Activated T-cell treated with anti-CD3 and anti-CD28 coated beads, Interleukin-2, amount 50 U/mL, for 4 hours (primary cell): ENCODE data around the gene ACER3. TPM values are rescaled to one million over a fixed set of nuclear protein-coding genes. Genes with fewer than 3 reads are reported as not detected.
A peak's percentile ranks its signal among the peaks of the same experiment; 100 is the strongest.
"Not testable (repeated sequence)": the region's sequence is repeated elsewhere in the genome, so short reads cannot be mapped to it uniquely, and the experiment has no call there.

ENCODE experiments used
- ATAC-seq, 2 donors: fragments of 200-7000 bp; cut with Tn5 transposase; one replicate each; pipeline ENCODE4 v1.10.0; 2021
- DNase-seq: peaks from one replicate; pipeline ENCODE4 v3.0.0-alpha.2; 2020
- H3K27me3 Mint-ChIP-seq: one replicate; pipeline ENCODE4 v1.8.0; 2021; ENCODE audit warnings: low read depth, mixed read lengths
- H3K36me3 Mint-ChIP-seq: one replicate; pipeline ENCODE4 v1.8.0; 2022; ENCODE audit warnings: mixed read lengths; ENCODE audit not compliant: insufficient read depth
- H3K4me1 Mint-ChIP-seq: one replicate; pipeline ENCODE4 v1.8.0; 2021; ENCODE audit warnings: low read depth, mixed read lengths
- H3K4me3 Mint-ChIP-seq: one replicate; pipeline ENCODE4 v1.8.0; 2021; ENCODE audit warnings: mild to moderate bottlenecking, moderate library complexity, mixed read lengths
- H3K9me3 Mint-ChIP-seq: one replicate; pipeline ENCODE4 v1.8.0; 2021; ENCODE audit warnings: mixed read lengths
- total RNA-seq, 3 donors: library from RNA; stranded (reverse); gene quantifications; one replicate each; pipeline ENCODE4 v1.2.1, GENCODE V29; 2021

Gene ACER3
- total RNA-seq, 3 donors from 2014 or later = 7.8 to 10.3 (median 10.2) TPM

GRCh38 chr11:76872959-76873827, 12.5 kb downstream of the ACER3 start:
- Mint-ChIP-seq H3K27me3 (no peaks in the 10 kb centered on the region), H3K9me3 (no peaks in the 10 kb centered on the region), H3K36me3 (peaks cover 6% of the 10 kb centered on the region), H3K4me1 (no peaks in the 10 kb centered on the region), H3K4me3 (no peak overlapping the region)
- ATAC-seq (no peak), DNase-seq (no peak)

DNA sequence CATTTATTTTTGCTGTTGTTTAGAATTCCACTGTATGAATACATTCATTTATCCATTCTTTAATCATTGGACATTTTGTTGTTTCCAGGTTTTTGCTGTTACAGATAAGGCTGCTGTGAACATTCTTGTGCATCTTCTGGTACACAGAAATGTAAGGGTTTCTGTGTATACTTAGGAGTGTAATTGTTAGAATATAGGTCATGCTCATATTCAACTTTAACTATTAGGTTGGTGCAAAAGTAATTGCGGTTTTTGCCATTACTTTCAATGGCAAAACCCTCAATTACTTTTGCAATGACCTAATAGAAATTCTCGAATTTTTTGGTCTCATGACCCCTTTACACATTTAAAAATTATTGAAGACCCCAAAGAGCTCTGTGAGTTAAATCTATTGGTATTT, 17.3 kb downstream of the ACER3 start:
- no peaks in the 10 kb centered on the region for H3K4me1 Mint-ChIP-seq
- no peak overlapping the region for H3K4me3 Mint-ChIP-seq
- no peaks in the 10 kb centered on the region for H3K27me3 Mint-ChIP-seq
- H3K36me3 Mint-ChIP-seq = peaks cover 6% of the 10 kb centered on the region
- ATAC-seq (no peak), DNase-seq (no peak)
- no peaks in the 10 kb centered on the region for H3K9me3 Mint-ChIP-seq

DNA sequence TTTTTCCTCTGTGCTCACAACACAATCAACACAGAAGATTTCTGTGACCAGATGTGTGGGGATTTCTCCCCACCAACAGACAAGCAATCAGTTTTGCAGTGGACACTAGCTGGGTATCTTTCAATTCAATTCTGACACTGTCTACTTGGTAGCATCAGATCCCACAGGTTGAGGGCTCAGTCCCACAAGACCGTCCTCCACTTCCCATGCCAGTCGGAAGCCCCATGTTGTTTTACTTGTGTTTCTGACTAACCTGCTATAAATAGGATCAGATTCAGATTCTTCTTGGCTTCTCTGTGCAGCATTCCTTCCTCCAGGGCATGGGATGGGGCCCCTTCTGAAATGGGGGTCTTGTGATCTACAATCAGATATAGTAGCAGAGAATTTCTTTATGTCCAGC, 19.6 kb downstream of the ACER3 start:
- no peak overlapping the region for H3K4me3 Mint-ChIP-seq

DNA sequence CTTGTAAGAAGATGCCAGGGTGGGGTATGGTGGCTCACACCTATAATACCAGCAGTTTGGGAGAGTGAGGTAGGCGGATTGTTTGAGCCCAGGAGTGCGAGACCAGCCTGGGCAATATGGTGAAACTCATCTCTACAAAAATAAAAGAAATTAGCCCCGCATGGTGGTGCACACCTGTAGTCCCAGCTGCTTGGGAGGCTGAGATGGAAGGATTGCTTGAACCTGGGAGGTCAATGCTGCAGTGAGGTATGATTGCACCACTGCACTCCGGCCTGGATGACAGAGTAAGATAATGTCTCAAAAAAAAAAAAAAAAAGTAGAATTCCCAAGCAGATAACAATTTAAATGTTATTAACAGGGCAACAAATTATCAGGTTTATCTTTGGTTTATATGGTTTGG, 20.2 kb downstream of the ACER3 start:
- no peaks in the 10 kb centered on the region for H3K27me3 Mint-ChIP-seq
- H3K36me3 Mint-ChIP-seq = peaks cover 6% of the 10 kb centered on the region
- H3K4me1 Mint-ChIP-seq = peaks cover 6% of the 10 kb centered on the region
- no peaks in the 10 kb centered on the region for H3K9me3 Mint-ChIP-seq
- no peak for DNase-seq
- no peak for ATAC-seq
- H3K4me3 Mint-ChIP-seq = no peak overlapping the region

More for the DNA sequence above, 19.6 kb downstream of the ACER3 start:
- DNase-seq (no peak), ATAC-seq (no peak)
- Mint-ChIP-seq H3K36me3 (peaks cover 6% of the 10 kb centered on the region), H3K4me1 (peaks cover 4% of the 10 kb centered on the region), H3K9me3 (no peaks in the 10 kb centered on the region), H3K27me3 (no peaks in the 10 kb centered on the region)

DNA sequence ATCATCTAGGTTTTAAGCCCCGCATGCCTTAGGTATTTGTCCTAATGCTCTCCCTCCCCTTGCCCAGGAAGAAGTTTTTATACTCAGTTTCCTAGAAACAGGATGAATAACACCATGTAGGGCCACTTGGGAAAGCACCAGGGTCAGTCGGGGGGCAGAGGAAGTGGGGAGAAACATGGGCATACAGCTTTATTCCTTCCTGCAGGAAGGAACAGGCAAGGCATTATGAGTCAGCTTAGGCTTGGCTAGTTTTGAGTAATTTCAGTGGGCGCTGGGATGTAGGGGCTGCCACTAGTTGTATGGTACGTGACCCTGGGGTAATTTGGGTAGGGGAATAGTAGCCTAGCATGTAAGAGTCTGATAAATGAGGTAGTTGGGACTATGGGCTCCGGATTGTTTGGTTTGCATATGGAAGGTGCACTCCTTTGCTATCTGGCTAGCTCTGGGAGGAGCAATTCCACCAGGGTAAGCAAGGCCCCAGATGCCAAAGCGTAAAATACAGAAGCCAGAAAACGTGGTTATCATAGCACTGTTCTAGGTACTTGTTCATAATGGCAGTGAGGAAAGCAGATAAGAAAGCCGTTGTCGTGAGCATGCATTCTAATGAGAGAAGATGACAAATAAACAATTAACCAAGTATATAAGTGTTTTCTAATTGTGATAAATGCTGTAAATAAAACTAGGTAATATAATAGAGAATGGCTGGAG, 24.8 kb downstream of the ACER3 start:
- DNase-seq (no peak), ATAC-seq (peak in 1 of 2 donors; percentile 32)
- Mint-ChIP-seq H3K27me3 (no peaks in the 10 kb centered on the region), H3K36me3 (peaks cover 4% of the 10 kb centered on the region), H3K9me3 (no peaks in the 10 kb centered on the region), H3K4me1 (peaks cover 6% of the 10 kb centered on the region), H3K4me3 (no peak overlapping the region)

DNA sequence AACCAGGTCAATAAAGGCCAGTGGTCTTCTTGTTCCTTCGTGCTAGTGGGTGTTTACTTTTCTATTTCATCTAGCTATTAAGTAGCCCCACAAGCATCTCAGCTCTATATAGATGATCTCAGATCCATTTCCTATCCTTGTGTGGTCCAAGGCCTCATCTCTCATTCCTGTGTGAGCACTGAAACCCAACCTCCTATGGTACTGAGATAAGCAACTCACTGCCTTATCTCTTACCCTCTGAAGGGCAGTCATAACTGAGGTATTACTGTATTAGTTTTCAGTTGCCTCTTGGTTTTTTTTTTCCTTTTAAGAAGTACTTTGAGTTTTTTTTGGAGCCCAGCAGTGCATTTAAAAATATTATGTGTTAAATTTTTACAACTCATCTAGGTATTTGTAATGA, 28.3 kb downstream of the ACER3 start:
- no peaks in the 10 kb centered on the region for H3K27me3 Mint-ChIP-seq
- peaks cover 6% of the 10 kb centered on the region for H3K4me1 Mint-ChIP-seq
- peaks cover 2% of the 10 kb centered on the region for H3K36me3 Mint-ChIP-seq
- no peak overlapping the region for H3K4me3 Mint-ChIP-seq
- no peaks in the 10 kb centered on the region for H3K9me3 Mint-ChIP-seq
- no peak for DNase-seq
- ATAC-seq = no peak

DNA sequence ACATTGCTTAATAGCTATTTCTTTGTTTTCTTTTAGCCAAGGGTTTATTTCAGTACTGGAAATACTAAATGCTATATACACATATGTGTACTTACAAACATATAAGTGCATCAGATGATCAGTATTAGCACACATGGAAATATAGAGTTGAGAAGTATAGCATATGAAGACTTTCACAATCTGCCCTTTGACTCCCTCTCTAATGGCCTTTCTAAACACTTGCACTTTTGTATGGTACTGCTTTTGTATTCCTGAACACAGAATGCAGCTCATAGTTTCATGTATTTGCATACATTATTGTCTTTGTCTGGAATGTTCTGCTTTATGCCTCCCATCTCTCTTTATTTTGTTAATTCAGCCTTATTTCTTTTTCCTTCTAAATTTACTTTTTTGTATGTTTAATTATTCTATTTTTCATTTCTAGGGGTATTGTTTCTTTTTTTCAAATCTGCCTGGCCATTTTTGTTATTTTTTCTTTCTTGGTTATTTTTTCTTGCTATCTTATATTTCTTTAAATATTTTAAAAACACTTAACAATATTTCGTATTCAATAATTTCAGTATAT, 28.8 kb downstream of the ACER3 start:
- H3K4me3 Mint-ChIP-seq = no peak overlapping the region
- H3K9me3 Mint-ChIP-seq = no peaks in the 10 kb centered on the region
- peaks cover 6% of the 10 kb centered on the region for H3K4me1 Mint-ChIP-seq
- H3K27me3 Mint-ChIP-seq = no peaks in the 10 kb centered on the region
- DNase-seq (no peak), ATAC-seq (no peak)
- peaks cover 2% of the 10 kb centered on the region for H3K36me3 Mint-ChIP-seq

GRCh38 chr11:76890329-76890728, 29.6 kb downstream of the ACER3 start:
- DNase-seq (no peak), ATAC-seq (no peak)
- no peaks in the 10 kb centered on the region for H3K27me3 Mint-ChIP-seq
- H3K4me1 Mint-ChIP-seq = peaks cover 2% of the 10 kb centered on the region
- H3K4me3 Mint-ChIP-seq = no peak overlapping the region
- peaks cover 2% of the 10 kb centered on the region for H3K36me3 Mint-ChIP-seq
- H3K9me3 Mint-ChIP-seq = no peaks in the 10 kb centered on the region

DNA sequence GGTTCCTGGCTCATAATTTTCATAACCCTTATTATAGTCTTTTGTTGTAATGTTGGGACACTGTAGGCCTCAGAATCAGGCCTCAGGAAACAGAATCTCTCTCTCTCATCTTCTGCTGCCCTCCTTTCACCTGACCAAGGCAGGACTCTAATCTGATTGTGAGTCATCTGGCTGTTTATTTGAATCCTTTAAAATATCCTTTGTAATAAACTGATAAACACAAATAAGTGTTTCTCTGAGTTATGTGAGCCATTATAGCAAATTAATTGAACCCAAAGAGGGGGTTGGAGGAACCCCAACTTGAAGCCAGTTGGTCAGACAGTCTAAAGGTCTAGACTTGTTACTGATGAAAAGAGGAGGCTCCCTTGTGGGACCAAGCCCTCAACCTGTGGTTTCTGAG, 30.6 kb downstream of the ACER3 start:
- Mint-ChIP-seq H3K36me3 (no peaks in the 10 kb centered on the region), H3K27me3 (no peaks in the 10 kb centered on the region), H3K9me3 (no peaks in the 10 kb centered on the region), H3K4me1 (no peaks in the 10 kb centered on the region), H3K4me3 (no peak overlapping the region)
- ATAC-seq = no peak
- no peak for DNase-seq

DNA sequence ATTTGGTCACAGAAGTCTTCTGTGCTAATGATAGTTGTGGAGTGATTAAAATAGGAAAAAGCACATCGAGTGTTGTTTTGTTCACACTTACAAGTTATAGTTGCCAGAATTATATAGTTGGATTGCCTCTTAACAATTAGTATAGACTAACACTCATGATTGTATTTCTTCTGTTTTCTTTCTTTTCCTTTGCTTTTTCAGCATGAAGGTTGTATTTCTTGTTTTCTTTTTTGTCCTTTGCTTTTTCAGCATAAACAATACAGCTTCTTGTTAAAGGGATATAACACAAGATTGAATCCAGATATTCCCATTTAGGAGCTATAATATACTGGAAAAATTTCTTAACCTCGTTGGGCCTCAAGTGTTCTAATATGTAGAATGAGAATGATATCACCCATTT, 31.1 kb downstream of the ACER3 start:
- Mint-ChIP-seq H3K9me3 (no peaks in the 10 kb centered on the region), H3K36me3 (no peaks in the 10 kb centered on the region), H3K27me3 (no peaks in the 10 kb centered on the region), H3K4me3 (no peak overlapping the region), H3K4me1 (no peaks in the 10 kb centered on the region)
- ATAC-seq (no peak), DNase-seq (no peak)

DNA sequence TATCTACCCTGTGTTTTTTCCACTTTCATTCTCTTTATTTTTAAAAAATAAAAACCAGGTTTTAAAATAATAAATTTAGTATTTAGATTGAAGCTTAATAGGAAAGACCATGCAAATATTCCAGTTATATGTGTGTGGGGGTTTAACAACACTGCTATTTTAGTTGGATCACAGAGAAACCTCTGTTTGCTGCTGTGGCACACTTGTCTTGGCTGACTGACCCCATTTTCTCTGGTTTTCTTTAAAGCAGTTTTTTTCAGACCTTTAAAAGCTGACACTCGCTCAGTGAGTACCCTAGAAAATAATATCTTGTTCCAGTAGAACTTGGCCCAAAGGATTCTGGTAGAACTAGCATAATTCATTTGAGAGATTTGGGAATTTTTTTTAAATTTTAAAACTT, 31.6 kb downstream of the ACER3 start:
- no peaks in the 10 kb centered on the region for H3K9me3 Mint-ChIP-seq
- H3K36me3 Mint-ChIP-seq = no peaks in the 10 kb centered on the region
- no peak for ATAC-seq
- no peak overlapping the region for H3K4me3 Mint-ChIP-seq
- H3K27me3 Mint-ChIP-seq = no peaks in the 10 kb centered on the region
- no peak for DNase-seq
- H3K4me1 Mint-ChIP-seq = no peaks in the 10 kb centered on the region

- DNase-seq (no peak), ATAC-seq (no peak)
- Mint-ChIP-seq H3K9me3 (no peaks in the 10 kb centered on the region), H3K36me3 (no peaks in the 10 kb centered on the region), H3K27me3 (no peaks in the 10 kb centered on the region), H3K4me3 (no peak overlapping the region), H3K4me1 (no peaks in the 10 kb centered on the region)
Observed at GRCh38 chr11:76897233-76897632, 36.5 kb downstream of the ACER3 start.

DNA sequence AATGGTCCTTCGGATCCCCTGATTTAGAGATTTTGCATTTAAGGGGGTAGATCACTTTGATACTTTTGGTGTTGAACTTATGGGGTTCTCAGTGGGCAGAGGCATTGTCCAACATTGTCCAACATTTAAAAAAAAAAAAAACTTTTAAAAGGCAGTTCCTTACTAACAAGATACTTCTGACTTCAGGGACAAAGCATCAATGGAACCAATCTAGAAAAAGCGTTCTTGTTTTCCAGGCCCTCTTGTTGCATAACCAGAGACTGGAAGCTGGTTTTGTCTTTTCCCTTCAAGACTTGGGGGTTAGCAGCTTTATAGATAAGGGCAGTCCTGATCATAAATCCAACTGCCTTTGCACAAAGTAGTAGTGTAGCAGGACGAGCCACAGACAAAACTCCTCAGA, 40.4 kb downstream of the ACER3 start:
- H3K4me3 Mint-ChIP-seq = no peak overlapping the region
- no peaks in the 10 kb centered on the region for H3K4me1 Mint-ChIP-seq
- peaks cover 4% of the 10 kb centered on the region for H3K36me3 Mint-ChIP-seq
- no peak for ATAC-seq
- H3K9me3 Mint-ChIP-seq = peaks cover 4% of the 10 kb centered on the region
- no peak for DNase-seq
- no peaks in the 10 kb centered on the region for H3K27me3 Mint-ChIP-seq

DNA sequence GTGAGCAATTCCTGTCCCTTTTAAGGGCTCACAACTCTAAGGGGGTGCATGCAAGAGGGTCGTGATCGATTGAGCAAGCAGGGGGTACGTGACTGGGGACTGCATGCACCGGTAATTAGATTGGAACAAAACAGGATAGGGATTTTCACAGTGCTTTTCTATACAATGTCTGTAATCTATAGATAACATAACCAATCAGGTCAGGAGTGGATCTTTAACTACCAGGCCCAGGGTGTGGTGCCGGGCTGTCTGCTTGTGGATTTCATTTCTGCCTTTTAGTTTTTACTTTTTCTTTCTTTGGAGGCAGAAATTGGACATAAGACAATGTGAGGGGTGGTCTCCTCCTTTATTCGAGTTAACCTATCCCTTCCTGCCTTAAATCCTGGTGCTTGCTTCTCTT, 40.9 kb downstream of the ACER3 start:
- not testable (repeated sequence) for H3K4me1 Mint-ChIP-seq, ATAC-seq, H3K36me3 Mint-ChIP-seq, H3K4me3 Mint-ChIP-seq, H3K9me3 Mint-ChIP-seq, DNase-seq, H3K27me3 Mint-ChIP-seq
